H7 (cell line): ENCODE measurements around the gene CORIN. TPM values are rescaled to one million over a fixed set of nuclear protein-coding genes. Genes with fewer than 3 reads are reported as not detected.
"Not testable (repeated sequence)": the region's sequence is repeated elsewhere in the genome, so short reads cannot be mapped to it uniquely, and the experiment has no call there.

Experiments
- DNase-seq: peaks from one replicate; pipeline ENCODE4 v3.0.0; 2012
- H3K27me3 ChIP-seq: 2 replicates; pipeline ENCODE4 v1.6.0; 2011; ENCODE audit warnings: mild to moderate bottlenecking, low read length; ENCODE audit not compliant: control insufficient read depth, insufficient read depth
- H3K36me3 ChIP-seq: replicated peaks from 2 replicates; pipeline ENCODE4 v1.5.1; 2011; ENCODE audit warnings: low read length; ENCODE audit not compliant: control insufficient read depth, insufficient read depth
- H3K4me3 ChIP-seq: 2 replicates; pipeline ENCODE4 v1.5.1; 2011; ENCODE audit warnings: low read depth, mild to moderate bottlenecking, control low read depth, low read length, moderate library complexity; ENCODE audit not compliant: insufficient read depth
- total RNA-seq: library from RNA; depleted of rRNA; stranded (reverse); fragments of >200 nt; shearing (Covaris generic); gene quantifications from 2 replicates; pipeline ENCODE4 v1.2.3, GENCODE V29; 2014

Gene CORIN
- total RNA-seq, 1 experiment from 2014 or later, result 0.07 TPM

GRCh38 chr4:47771020-47771419, 66.8 kb downstream of the CORIN start:
- H3K27me3 ChIP-seq, result no peaks in the 10 kb centered on the region
- no peak overlapping the region for H3K4me3 ChIP-seq
- H3K36me3 ChIP-seq, result no peaks in the 10 kb centered on the region
- no peak for DNase-seq

GRCh38 chr4:47767956-47768355, 69.9 kb downstream of the CORIN start:
- not testable (repeated sequence) for H3K36me3 ChIP-seq, H3K4me3 ChIP-seq, H3K27me3 ChIP-seq, DNase-seq

- Histone ChIP-seq H3K4me3 (no peak overlapping the region), H3K36me3 (no peaks in the 10 kb centered on the region), H3K27me3 (no peaks in the 10 kb centered on the region)
- no peak for DNase-seq
Observed at GRCh38 chr4:47763279-47763678, 74.6 kb downstream of the CORIN start.

- no peak for DNase-seq
- Histone ChIP-seq H3K27me3 (no peaks in the 10 kb centered on the region), H3K4me3 (no peak overlapping the region), H3K36me3 (no peaks in the 10 kb centered on the region)
Observed at GRCh38 chr4:47762376-47763266, 75.2 kb downstream of the CORIN start.

GRCh38 chr4:47753316-47753715, 84.6 kb downstream of the CORIN start:
- H3K36me3 ChIP-seq, DNase-seq, H3K27me3 ChIP-seq, H3K4me3 ChIP-seq: not testable (repeated sequence)

GRCh38 chr4:47752214-47752613, 85.7 kb downstream of the CORIN start:
- no peak for DNase-seq
- H3K36me3 ChIP-seq, result no peaks in the 10 kb centered on the region
- no peaks in the 10 kb centered on the region for H3K27me3 ChIP-seq
- H3K4me3 ChIP-seq, result no peak overlapping the region

- Histone ChIP-seq H3K36me3 (no peaks in the 10 kb centered on the region), H3K27me3 (no peaks in the 10 kb centered on the region), H3K4me3 (no peak overlapping the region)
- DNase-seq, result no peak
Observed at GRCh38 chr4:47750788-47751187, 87.1 kb downstream of the CORIN start.

- DNase-seq, result no peak
- H3K36me3 ChIP-seq, result no peaks in the 10 kb centered on the region
Observed at GRCh38 chr4:47749858-47750257, 88.0 kb downstream of the CORIN start.

GRCh38 chr4:47749060-47749459, 88.8 kb downstream of the CORIN start:
- Histone ChIP-seq H3K36me3 (no peaks in the 10 kb centered on the region), H3K4me3 (no peak overlapping the region), H3K27me3 (no peaks in the 10 kb centered on the region)
- no peak for DNase-seq

More at GRCh38 chr4:47749858-47750257, 88.0 kb downstream of the CORIN start:
- no peaks in the 10 kb centered on the region for H3K27me3 ChIP-seq
- no peak overlapping the region for H3K4me3 ChIP-seq

GRCh38 chr4:47747846-47748494, 89.9 kb downstream of the CORIN start:
- Histone ChIP-seq H3K27me3 (no peaks in the 10 kb centered on the region), H3K36me3 (no peaks in the 10 kb centered on the region)

GRCh38 chr4:47747211-47747610, 90.7 kb downstream of the CORIN start:
- no peaks in the 10 kb centered on the region for H3K36me3 ChIP-seq
- no peak for DNase-seq
- no peaks in the 10 kb centered on the region for H3K27me3 ChIP-seq
- no peak overlapping the region for H3K4me3 ChIP-seq

More at GRCh38 chr4:47747846-47748494, 89.9 kb downstream of the CORIN start:
- H3K4me3 ChIP-seq, result no peak overlapping the region
- no peak for DNase-seq

- Histone ChIP-seq H3K36me3 (no peaks in the 10 kb centered on the region), H3K27me3 (no peaks in the 10 kb centered on the region), H3K4me3 (no peak overlapping the region)
- DNase-seq, result no peak
Observed at GRCh38 chr4:47746122-47746521, 91.7 kb downstream of the CORIN start.

GRCh38 chr4:47744843-47745382, 93.0 kb downstream of the CORIN start:
- Histone ChIP-seq H3K36me3 (no peaks in the 10 kb centered on the region), H3K27me3 (no peaks in the 10 kb centered on the region), H3K4me3 (no peak overlapping the region)
- no peak for DNase-seq

GRCh38 chr4:47744253-47744652, 93.6 kb downstream of the CORIN start:
- no peak for DNase-seq
- Histone ChIP-seq H3K27me3 (no peaks in the 10 kb centered on the region), H3K36me3 (no peaks in the 10 kb centered on the region), H3K4me3 (no peak overlapping the region)

GRCh38 chr4:47741200-47741599, 96.7 kb downstream of the CORIN start:
- Histone ChIP-seq H3K36me3 (no peaks in the 10 kb centered on the region), H3K4me3 (no peak overlapping the region)
- no peak for DNase-seq

More at GRCh38 chr4:47741200-47741599, 96.7 kb downstream of the CORIN start:
- H3K27me3 ChIP-seq, result no peaks in the 10 kb centered on the region
